K562 (cell line): ENCODE results near the gene ASGR1. TPM values are rescaled to one million over a fixed set of nuclear protein-coding genes. Genes with fewer than 3 reads are reported as not detected.

Experiments
- HBP1 ChIP-seq: fragments of 450-650 bp; formaldehyde crosslinking; IDR thresholded peaks from 2 replicates; pipeline ENCODE4 v1.4.0; 2022; ENCODE audit warnings: missing genetic modification characterization
- HMG20B ChIP-seq: fragments of 250-450 bp; sonication (Bioruptor Pico); IDR thresholded peaks from 2 replicates; pipeline ENCODE4 v1.5.0; 2021; ENCODE audit warnings: mild to moderate bottlenecking
- HMGN3 ChIP-seq: IDR thresholded peaks from 2 replicates; pipeline ENCODE4 v1.6.1; 2011; ENCODE audit warnings: borderline replicate concordance, low read depth, mild to moderate bottlenecking, mixed read lengths, low read length; ENCODE audit not compliant: insufficient read length; ENCODE audit errors: extremely low read depth
- HNRNPH1 ChIP-seq: fragments of 200-400 bp; formaldehyde crosslinking; optimal IDR thresholded peaks from 2 replicates; pipeline ENCODE3; 2017; ENCODE audit warnings: low read depth, mild to moderate bottlenecking, low read length, moderate library complexity
- IRF2 ChIP-seq: sonication (generic); formaldehyde crosslinking; IDR thresholded peaks from 2 replicates; pipeline ENCODE4 v1.8.1; 2022; ENCODE audit warnings: mild to moderate bottlenecking, missing genetic modification reagents
- MNT ChIP-seq, 2 experiments: fragments of 450-650 bp; conservative IDR thresholded peaks; 2 replicates each; pipeline ENCODE4 v1.6.1; 2017; ENCODE audit warnings: mild to moderate bottlenecking in 2 of 2, moderate library complexity in 2 of 2
- MYNN ChIP-seq, 2 experiments: sonication (generic); formaldehyde crosslinking in 1 of 2; IDR thresholded peaks; 2 replicates each; pipeline versions ENCODE4 v1.5.0 to v1.6.1; 2016 to 2020; ENCODE audit warnings: antibody characterized with exemption in 1 of 2, missing genetic modification reagents in 1 of 2
- NCOA4 ChIP-seq: fragments of 450-650 bp; IDR thresholded peaks from 2 replicates; pipeline ENCODE4 v1.6.1; 2018; ENCODE audit warnings: mild to moderate bottlenecking; ENCODE audit not compliant: partially characterized antibody
- NFIX ChIP-seq: fragments of 250-450 bp; sonication (Bioruptor Pico); IDR thresholded peaks from 2 replicates; pipeline ENCODE4 v1.4.0; 2020; ENCODE audit warnings: low read depth, mild to moderate bottlenecking, moderate library complexity
- NR2F6 ChIP-seq: fragments of 450-650 bp; formaldehyde crosslinking; IDR thresholded peaks from 2 replicates; pipeline ENCODE4 v1.4.0; 2020; ENCODE audit warnings: mild to moderate bottlenecking
- NRF1 ChIP-seq, 2 experiments: fragments of 450-650 bp; IDR thresholded peaks in 1 of 2; conservative IDR thresholded peaks in 1 of 2; 2 replicates each; pipeline ENCODE4 v1.6.1; 2014; ENCODE audit warnings: mild to moderate bottlenecking in 2 of 2
- STAG1 ChIP-seq: sonication (generic); formaldehyde crosslinking; IDR thresholded peaks from 2 replicates; pipeline ENCODE4 v1.5.0; 2020; ENCODE audit warnings: missing genetic modification reagents, borderline replicate concordance
- TAL1 ChIP-seq: fragments of 450-650 bp; IDR thresholded peaks from 2 replicates; pipeline ENCODE4 v1.6.1; 2016; ENCODE audit warnings: mild to moderate bottlenecking
- U2AF1 ChIP-seq: fragments of 200-400 bp; formaldehyde crosslinking; optimal IDR thresholded peaks from 2 replicates; pipeline ENCODE3; 2017; ENCODE audit warnings: mild to moderate bottlenecking, low read depth, low read length, moderate library complexity
- polyA plus RNA-seq, 8 experiments: library from polyadenylated mRNA; depleted of rRNA in 4 of 8; stranded (reverse) in 5 of 8; unstranded in 3 of 8; fragments of >200 nt; fragmentation: Nextera tagmentation in 2 of 8; fragmentation: Illumina TruSeq in 1 of 8; extraction: Ambion mirVana in 2 of 8; extraction: Trizol in 1 of 8; gene quantifications; 2 replicates each; pipeline versions ENCODE4 v1.2.1 to v1.2.3, GENCODE V29; 2011 to 2014; ENCODE audit warnings: inconsistent platforms in 1 of 8, missing spikeins in 1 of 8
- total RNA-seq, 7 experiments: library from RNA; depleted of rRNA in 6 of 7; stranded (reverse); fragments of >200 nt in 6 of 7; fragmentation: Illumina TruSeq in 2 of 7; extraction: Trizol in 2 of 7; gene quantifications; 2 replicates each; pipeline versions ENCODE4 v1.2.1 to v1.2.3, GENCODE V29; 2011 to 2021; ENCODE audit warnings: low replicate concordance in 1 of 7
- TF ChIP-seq, protein P1 (sequence below), 2 experiments: fragments of 450-650 bp; IDR thresholded peaks; 2 replicates each; pipeline ENCODE4 v1.6.1; 2016; ENCODE audit warnings: mild to moderate bottlenecking in 2 of 2, borderline replicate concordance in 1 of 2, low read depth in 1 of 2, moderate library complexity in 1 of 2

Gene ASGR1
- total and polyA plus RNA-seq, 9 of the 15 experiments (the other 6 are each of a cell fraction or from before 2014, with no cell fraction given), result 0.11 to 1.0 (median 0.64) TPM; not detected in 2

- TF ChIP-seq NRF1 (conservative IDR thresholded peaks at IDR 0.05 in 1 of 2, IDR thresholded peaks at IDR 0.05 in 1 of 2), result peak in 1 of 2 experiments; percentile 23; a peak in 1 of 4 replicates
- TF ChIP-seq, protein P1, sequence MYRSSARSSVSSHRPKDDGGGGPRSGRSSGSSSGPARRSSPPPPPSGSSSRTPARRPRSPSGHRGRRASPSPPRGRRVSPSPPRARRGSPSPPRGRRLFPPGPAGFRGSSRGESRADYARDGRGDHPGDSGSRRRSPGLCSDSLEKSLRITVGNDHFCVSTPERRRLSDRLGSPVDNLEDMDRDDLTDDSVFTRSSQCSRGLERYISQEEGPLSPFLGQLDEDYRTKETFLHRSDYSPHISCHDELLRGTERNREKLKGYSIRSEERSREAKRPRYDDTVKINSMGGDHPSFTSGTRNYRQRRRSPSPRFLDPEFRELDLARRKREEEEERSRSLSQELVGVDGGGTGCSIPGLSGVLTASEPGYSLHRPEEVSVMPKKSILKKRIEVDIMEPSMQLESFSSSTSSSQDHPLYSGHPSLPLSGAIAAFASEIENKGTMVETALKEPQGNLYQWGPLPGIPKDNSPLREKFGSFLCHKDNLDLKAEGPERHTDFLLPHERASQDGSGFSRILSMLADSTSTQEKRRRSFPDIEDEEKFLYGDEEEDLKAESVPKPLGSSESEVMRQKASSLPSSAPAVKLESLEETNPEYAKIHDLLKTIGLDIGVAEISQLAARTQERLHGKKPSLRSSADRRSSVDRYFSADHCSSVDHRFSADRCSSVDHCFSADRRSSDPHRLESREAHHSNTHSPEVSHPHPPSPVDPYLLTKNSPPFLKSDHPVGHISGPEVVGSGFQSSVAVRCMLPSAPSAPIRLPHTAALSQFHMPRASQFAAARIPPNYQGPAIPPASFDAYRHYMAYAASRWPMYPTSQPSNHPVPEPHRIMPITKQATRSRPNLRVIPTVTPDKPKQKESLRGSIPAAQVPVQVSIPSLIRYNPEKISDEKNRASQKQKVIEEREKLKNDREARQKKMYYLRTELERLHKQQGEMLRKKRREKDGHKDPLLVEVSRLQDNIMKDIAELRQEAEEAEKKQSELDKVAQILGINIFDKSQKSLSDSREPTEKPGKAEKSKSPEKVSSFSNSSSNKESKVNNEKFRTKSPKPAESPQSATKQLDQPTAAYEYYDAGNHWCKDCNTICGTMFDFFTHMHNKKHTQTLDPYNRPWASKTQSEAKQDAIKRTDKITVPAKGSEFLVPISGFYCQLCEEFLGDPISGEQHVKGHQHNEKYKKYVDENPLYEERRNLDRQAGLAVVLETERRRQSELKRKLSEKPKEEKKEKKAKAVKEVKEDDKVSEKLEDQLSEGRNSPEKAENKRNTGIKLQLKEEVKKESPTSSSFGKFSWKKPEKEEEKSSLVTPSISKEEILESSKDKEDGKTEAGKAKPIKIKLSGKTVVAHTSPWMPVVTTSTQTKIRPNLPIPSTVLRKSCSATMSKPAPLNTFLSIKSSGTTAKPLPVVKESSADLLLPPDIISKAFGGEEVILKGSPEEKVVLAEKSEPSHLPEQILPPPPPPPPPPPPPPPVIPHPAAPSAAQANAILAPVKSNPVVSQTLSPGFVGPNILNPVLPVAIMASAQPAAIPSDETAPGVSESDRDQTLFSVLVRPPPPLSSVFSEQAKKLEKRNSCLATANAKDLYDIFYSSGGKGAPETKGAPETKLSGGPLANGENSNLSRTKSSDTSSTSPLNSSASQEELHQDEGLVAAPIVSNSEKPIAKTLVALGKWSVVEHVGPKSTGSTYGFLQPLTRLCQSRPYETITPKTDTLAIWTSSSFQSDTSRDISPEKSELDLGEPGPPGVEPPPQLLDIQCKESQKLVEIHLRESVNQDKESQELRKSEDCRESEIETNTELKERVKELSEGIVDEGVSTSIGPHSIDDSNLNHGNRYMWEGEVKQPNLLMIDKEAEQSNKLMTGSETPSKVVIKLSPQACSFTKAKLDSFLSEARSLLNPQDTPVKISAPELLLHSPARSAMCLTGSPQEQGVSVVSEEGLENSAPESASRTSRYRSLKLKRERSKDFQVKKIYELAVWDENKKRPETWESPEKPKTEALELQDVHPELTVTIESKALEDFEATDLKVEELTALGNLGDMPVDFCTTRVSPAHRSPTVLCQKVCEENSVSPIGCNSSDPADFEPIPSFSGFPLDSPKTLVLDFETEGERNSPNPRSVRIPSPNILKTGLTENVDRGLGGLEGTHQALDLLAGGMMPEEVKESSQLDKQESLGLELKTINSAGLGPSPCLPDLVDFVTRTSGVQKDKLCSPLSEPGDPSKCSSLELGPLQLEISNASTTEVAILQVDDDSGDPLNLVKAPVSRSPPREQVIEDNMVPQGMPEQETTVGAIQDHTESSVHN (IDR thresholded peaks at IDR 0.05; ENCODE audit: borderline replicate concordance in 1 of 2, low read depth in 1 of 2), result no peak
- no peak for TF ChIP-seq HMG20B (CRISPR knock-in tag)
- no peak for TF ChIP-seq MYNN (IDR thresholded peaks at IDR 0.05)
- no peak for TF ChIP-seq MYNN (CRISPR knock-in tag; IDR thresholded peaks at IDR 0.05)
- TF ChIP-seq NR2F6 (CRISPR knock-in tag), result no peak
- no peak for TF ChIP-seq IRF2 (CRISPR knock-in tag)
- no peak for TF ChIP-seq HMGN3
- TF ChIP-seq TAL1, result no peak
- TF ChIP-seq NCOA4, result no peak
- TF ChIP-seq NFIX (CRISPR knock-in tag), result no peak
- no peak for TF ChIP-seq HBP1 (CRISPR knock-in tag)
- no peak for TF ChIP-seq HNRNPH1
- 0 out of 4 replicates have a peak, but pooled peaks of 1 of the 2 experiments have one; percentile 17 for TF ChIP-seq MNT (conservative IDR thresholded peaks at IDR 0.05)
- TF ChIP-seq STAG1, result peak; percentile 47; the same call in 1 of the 2 replicates
- no peak for TF ChIP-seq U2AF1
Observed at GRCh38 chr17:7177191-7177953, 1.8 kb downstream of the ASGR1 start (continued).
